ENCODE measurements around the gene MED28. TPM values are rescaled to one million over a fixed set of nuclear protein-coding genes. Genes with fewer than 3 reads are reported as not detected.

The MED28 gene
- total RNA-seq, 2 experiments from 2014 or later, result 50.5 to 64.7 TPM

- intact Hi-C loops (cut with DNase I, micrococcal nuclease), result loop anchor here (1.0 to 10.0 kb wide), 10 partner anchors 29 to 1923 kb away; partner anchors contain the start of genes QDPR (in 2 of the 2), DCAF16 (in 1 of the 2), FBXL5 (in 1 of the 2) and LCORL (in 1 of the 2)
- Histone ChIP-seq H3K4me3 (ENCODE audit: low read length) (peak overlapping the region; percentile 94), H3K4me1 (ENCODE audit: insufficient read depth, low read length) (peaks cover 21% of the 10 kb centered on the region)
Observed at GRCh38 chr4:17577665-17578481, 36.6 kb upstream of the MED28 start.

GRCh38 chr4:17578482-17578891 lies 36.0 kb upstream of the MED28 start:
- H3K27me3 ChIP-seq (ENCODE audit: control insufficient read depth in 1 of 2, insufficient read depth in 2 of 2, low read length in 2 of 2), result no peaks in the 10 kb centered on the region
- no peaks in the 10 kb centered on the region for H3K9me3 ChIP-seq (ENCODE audit: control insufficient read depth in 1 of 2, insufficient read depth in 1 of 2, low read length in 2 of 2)
- H3K9me3 Mint-ChIP-seq, result no peaks in the 10 kb centered on the region
- ATAC-seq (ENCODE audit: poor library complexity) (no peak), DNase-seq (peak in 3 of 14 experiments; percentile 37 to 44 (median 39))
- POLR2A ChIA-PET, result interaction anchor here (1.1 to 2.5 kb wide), 5 partner anchors 13 to 444 kb away, joined by 3 to 45 read pairs (median 4); partner anchors contain the start of genes DCAF16, LCORL, MED28 and NCAPG
- TF ChIP-seq, protein P1, sequence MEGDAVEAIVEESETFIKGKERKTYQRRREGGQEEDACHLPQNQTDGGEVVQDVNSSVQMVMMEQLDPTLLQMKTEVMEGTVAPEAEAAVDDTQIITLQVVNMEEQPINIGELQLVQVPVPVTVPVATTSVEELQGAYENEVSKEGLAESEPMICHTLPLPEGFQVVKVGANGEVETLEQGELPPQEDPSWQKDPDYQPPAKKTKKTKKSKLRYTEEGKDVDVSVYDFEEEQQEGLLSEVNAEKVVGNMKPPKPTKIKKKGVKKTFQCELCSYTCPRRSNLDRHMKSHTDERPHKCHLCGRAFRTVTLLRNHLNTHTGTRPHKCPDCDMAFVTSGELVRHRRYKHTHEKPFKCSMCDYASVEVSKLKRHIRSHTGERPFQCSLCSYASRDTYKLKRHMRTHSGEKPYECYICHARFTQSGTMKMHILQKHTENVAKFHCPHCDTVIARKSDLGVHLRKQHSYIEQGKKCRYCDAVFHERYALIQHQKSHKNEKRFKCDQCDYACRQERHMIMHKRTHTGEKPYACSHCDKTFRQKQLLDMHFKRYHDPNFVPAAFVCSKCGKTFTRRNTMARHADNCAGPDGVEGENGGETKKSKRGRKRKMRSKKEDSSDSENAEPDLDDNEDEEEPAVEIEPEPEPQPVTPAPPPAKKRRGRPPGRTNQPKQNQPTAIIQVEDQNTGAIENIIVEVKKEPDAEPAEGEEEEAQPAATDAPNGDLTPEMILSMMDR (IDR thresholded peaks at IDR 0.05), result no peak
- H3K4me3 Mint-ChIP-seq, result peak overlapping the region; percentile 91
- peaks cover 21% of the 10 kb centered on the region for H3K4me1 ChIP-seq (ENCODE audit: insufficient read depth, low read length)
- H3K4me3 ChIP-seq (ENCODE audit: low read length), result peak overlapping the region; percentile 94
- CTCF ChIA-PET, result interaction anchor here (1.0 to 1.3 kb wide), 3 partner anchors 9 to 57 kb away, joined by 3 to 6 read pairs (median 5); no protein-coding TSS in a partner anchor
- peaks cover 34% of the 10 kb centered on the region for H3K4me1 Mint-ChIP-seq (ENCODE audit: low read depth)
- H3K27ac ChIP-seq (ENCODE audit: low read depth in 1 of 2, low read length in 2 of 2), result peak overlapping the region in 1 of 2 donors; percentile 91
- peaks cover 65% of the 10 kb centered on the region for H3K36me3 Mint-ChIP-seq (ENCODE audit: low read depth)
- peak overlapping the region; percentile 94 for H3K27ac Mint-ChIP-seq
- H3K27me3 Mint-ChIP-seq, result no peaks in the 10 kb centered on the region
- intact Hi-C loops (cut with DNase I, micrococcal nuclease), result loop anchor here (1.0 to 10.0 kb wide), 7 partner anchors 34 to 1924 kb away; partner anchors contain the start of genes FBXL5 (in 1 of the 2), LCORL (in 1 of the 2), QDPR (in 1 of the 2) and TAPT1 (in 1 of the 2)
- peaks cover 32% of the 10 kb centered on the region for H3K36me3 ChIP-seq (ENCODE audit: insufficient read depth, low read length)

More at GRCh38 chr4:17577665-17578481, 36.6 kb upstream of the MED28 start:
- TF ChIP-seq, protein P1 (IDR thresholded peaks at IDR 0.05), result no peak
- peaks cover 34% of the 10 kb centered on the region for H3K4me1 Mint-ChIP-seq (ENCODE audit: low read depth)
- ChIA-PET POLR2A (interaction anchor here (0.6 to 2.5 kb wide), 7 partner anchors 13 to 444 kb away, joined by 3 to 45 read pairs (median 3); partner anchors contain the start of genes DCAF16, LCORL, MED28 and NCAPG), CTCF (interaction anchor here (1.0 to 1.3 kb wide), 3 partner anchors 10 to 58 kb away, joined by 3 to 6 read pairs (median 5); no protein-coding TSS in a partner anchor)
- H3K36me3 Mint-ChIP-seq (ENCODE audit: low read depth), result peaks cover 59% of the 10 kb centered on the region
- Histone ChIP-seq H3K27ac (ENCODE audit: low read depth in 1 of 2, low read length in 2 of 2) (peak overlapping the region; percentile 81 to 91), H3K9me3 (ENCODE audit: control insufficient read depth in 1 of 2, insufficient read depth in 1 of 2, low read length in 2 of 2) (no peaks in the 10 kb centered on the region), H3K27me3 (ENCODE audit: control insufficient read depth in 1 of 2, insufficient read depth in 2 of 2, low read length in 2 of 2) (no peaks in the 10 kb centered on the region), H3K36me3 (ENCODE audit: insufficient read depth, low read length) (peaks cover 26% of the 10 kb centered on the region)
- H3K27me3 Mint-ChIP-seq, result no peaks in the 10 kb centered on the region
- H3K9me3 Mint-ChIP-seq, result no peaks in the 10 kb centered on the region
- peak overlapping the region; percentile 91 for H3K4me3 Mint-ChIP-seq
- peak in 11 of 14 experiments; percentile 11 to 51 (median 29) for DNase-seq
- ATAC-seq (ENCODE audit: poor library complexity), result peak; percentile 3
- peak overlapping the region; percentile 94 for H3K27ac Mint-ChIP-seq

DNA sequence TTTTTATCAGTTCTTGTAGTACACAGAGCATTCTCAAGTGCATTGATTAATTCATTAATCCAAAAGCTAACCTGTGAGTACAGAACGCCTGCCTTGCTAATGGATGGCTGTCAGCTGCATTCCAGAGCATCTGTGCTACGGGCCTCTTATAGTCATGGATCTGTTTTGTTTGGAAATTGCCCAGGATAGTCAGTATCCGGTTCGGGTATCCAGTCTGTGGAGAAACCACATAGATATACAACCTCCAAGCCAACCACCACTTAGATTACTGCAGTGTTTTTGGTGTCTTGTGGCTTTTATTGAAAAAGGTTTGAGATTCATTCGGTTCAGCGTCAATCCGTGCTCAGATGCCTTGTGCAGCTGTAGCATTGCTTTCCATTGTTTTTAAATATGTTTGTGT lies 33.5 kb upstream of the MED28 start:
- Histone ChIP-seq H3K27me3 (ENCODE audit: control insufficient read depth in 1 of 2, insufficient read depth in 2 of 2, low read length in 2 of 2) (no peaks in the 10 kb centered on the region), H3K36me3 (ENCODE audit: insufficient read depth, low read length) (peaks cover 57% of the 10 kb centered on the region), H3K9me3 (ENCODE audit: control insufficient read depth in 1 of 2, insufficient read depth in 1 of 2, low read length in 2 of 2) (no peaks in the 10 kb centered on the region), H3K4me3 (ENCODE audit: low read length) (no peak overlapping the region), H3K4me1 (ENCODE audit: insufficient read depth, low read length) (peaks cover 21% of the 10 kb centered on the region), H3K27ac (ENCODE audit: low read depth in 1 of 2, low read length in 2 of 2) (no peak overlapping the region)
- H3K27ac Mint-ChIP-seq, result no peak overlapping the region
- peaks cover 34% of the 10 kb centered on the region for H3K4me1 Mint-ChIP-seq (ENCODE audit: low read depth)
- H3K9me3 Mint-ChIP-seq, result no peaks in the 10 kb centered on the region
- ChIA-PET POLR2A (no interaction called here), CTCF (no interaction called here)
- TF ChIP-seq, protein P1 (IDR thresholded peaks at IDR 0.05), result no peak
- no peak for DNase-seq
- ATAC-seq (ENCODE audit: poor library complexity), result no peak
- intact Hi-C loops (cut with DNase I, micrococcal nuclease), result no loop called here
- H3K4me3 Mint-ChIP-seq, result no peak overlapping the region
- H3K36me3 Mint-ChIP-seq (ENCODE audit: low read depth), result peaks cover 90% of the 10 kb centered on the region
- no peaks in the 10 kb centered on the region for H3K27me3 Mint-ChIP-seq
